GM19452 (cell line): ENCODE measurements around the gene REG3A.

Source experiments
- ATAC-seq: cut with Tn5 transposase; IDR thresholded peaks from one replicate; pipeline ENCODE4 v1.9.1; 2021; ENCODE audit not compliant: unreplicated experiment

The REG3A gene

GRCh38 chr2:79159653-79160052 lies at the start of gene REG3A:
Gene REG3A, minus strand, starts transcription at chr2:79159753. Its CDS starts 348 bp downstream, at chr2:79159405.
- ATAC-seq, result no peak

- ATAC-seq, result no peak
Measured at GRCh38 chr2:79200762-79201161, 41.2 kb upstream of the REG3A start.

DNA sequence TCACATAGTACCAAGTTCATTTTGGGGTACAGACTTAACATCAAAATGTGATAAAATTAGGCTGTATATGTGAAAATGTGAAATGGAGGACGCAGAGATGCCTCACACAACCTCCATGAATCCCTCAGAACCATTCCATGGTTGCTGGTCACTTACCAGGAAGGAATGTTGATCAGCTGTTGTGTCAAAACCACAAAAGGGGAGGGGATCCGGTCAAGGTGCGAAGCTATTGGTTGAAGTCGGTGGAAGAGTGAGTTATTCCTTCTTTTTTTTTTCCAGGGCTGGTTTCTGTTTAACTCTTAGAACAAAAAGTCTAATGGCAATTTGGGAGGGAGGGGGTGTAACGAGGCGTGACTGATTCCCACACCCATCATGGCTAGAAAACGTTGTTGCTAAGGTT lies 32.3 kb upstream of the REG3A start:
- ATAC-seq, result no peak

DNA sequence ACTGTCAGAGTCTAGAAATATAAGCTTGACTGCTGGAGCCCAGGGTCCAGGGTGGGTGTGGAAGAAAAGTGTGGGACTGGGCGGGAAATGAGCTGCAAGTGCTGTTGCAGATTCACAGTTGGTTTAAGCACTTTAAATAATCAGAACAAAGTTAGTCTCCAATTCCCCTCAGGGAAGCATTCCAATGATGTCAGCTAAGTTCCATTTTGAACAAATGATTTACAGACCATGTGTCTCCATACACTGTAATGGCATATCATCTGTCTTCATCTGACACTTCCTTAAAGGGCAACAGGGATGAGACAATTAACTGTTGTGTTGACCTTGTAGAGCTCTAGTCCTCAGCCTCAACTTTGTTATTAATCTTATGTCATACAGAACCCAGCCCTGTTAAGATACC lies 31.5 kb upstream of the REG3A start:
- no peak for ATAC-seq

GRCh38 chr2:79189465-79189864 lies 29.9 kb upstream of the REG3A start:
- ATAC-seq, result no peak

- ATAC-seq, result no peak
Measured at GRCh38 chr2:79181617-79182016, 22.1 kb upstream of the REG3A start.

GRCh38 chr2:79180092-79180491 lies 20.5 kb upstream of the REG3A start:
- ATAC-seq, result no peak

DNA sequence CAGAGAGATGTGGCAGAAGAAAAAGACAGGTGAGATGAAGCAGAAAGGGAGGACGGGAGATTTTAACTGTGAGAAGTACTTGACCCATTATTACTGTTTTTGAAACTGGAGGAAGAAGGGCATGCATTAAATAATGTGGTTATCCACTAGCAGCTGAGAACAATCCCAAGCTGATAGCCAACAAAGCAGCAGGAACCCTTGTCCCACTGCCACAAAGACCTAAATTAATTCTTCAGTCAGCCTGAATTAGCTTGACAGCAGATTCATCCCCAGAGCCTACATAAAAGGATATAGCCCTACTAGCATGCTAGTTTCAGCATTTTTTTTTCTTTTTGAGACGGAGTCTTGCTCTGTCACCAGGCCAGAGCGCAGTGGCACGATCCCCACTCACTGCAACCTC lies 19.5 kb upstream of the REG3A start:
- no peak for ATAC-seq

- ATAC-seq, result no peak
Measured at GRCh38 chr2:79178076-79178674, 18.6 kb upstream of the REG3A start.

GRCh38 chr2:79171348-79171958 lies 11.9 kb upstream of the REG3A start:
- ATAC-seq, result no peak

DNA sequence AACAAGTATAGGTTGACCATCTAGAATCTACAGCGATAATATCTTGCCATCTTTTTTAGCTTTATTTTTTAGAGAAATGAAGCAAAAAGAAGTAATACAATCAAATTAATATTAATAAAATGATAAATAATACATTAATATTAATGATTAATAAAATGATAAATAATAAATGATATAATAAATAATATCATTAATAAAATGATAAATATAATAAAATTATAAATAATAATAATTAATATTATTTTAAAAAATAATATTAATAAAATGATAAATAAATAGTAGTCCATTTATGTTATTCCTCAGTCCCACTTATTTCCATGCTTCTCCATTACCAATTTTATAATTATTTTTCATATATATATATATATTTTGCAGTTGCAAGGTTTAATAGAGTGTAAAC lies 3.2 kb upstream of the REG3A start:
- no peak for ATAC-seq

DNA sequence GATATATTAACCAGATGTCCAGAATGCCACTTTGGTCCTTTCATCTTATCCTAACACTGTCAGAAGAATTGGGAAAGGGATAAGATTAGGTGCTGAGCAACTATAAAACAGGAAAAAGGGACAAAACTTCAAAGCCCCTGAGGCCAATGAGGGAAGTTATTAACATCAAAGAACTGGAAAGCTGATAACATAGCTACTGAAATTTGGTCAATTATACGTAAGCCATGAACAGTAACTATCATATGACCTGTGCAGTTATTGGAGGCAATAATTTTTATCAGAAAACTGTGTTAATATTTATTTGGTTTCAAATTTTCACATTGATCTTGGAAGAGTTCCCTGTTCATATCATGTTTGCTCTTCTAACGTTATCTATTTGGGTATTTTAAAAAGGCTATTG lies 2.6 kb upstream of the REG3A start:
- no peak for ATAC-seq

GRCh38 chr2:79159030-79159429 lies 523 bp downstream of the REG3A start:
- ATAC-seq, result no peak

DNA sequence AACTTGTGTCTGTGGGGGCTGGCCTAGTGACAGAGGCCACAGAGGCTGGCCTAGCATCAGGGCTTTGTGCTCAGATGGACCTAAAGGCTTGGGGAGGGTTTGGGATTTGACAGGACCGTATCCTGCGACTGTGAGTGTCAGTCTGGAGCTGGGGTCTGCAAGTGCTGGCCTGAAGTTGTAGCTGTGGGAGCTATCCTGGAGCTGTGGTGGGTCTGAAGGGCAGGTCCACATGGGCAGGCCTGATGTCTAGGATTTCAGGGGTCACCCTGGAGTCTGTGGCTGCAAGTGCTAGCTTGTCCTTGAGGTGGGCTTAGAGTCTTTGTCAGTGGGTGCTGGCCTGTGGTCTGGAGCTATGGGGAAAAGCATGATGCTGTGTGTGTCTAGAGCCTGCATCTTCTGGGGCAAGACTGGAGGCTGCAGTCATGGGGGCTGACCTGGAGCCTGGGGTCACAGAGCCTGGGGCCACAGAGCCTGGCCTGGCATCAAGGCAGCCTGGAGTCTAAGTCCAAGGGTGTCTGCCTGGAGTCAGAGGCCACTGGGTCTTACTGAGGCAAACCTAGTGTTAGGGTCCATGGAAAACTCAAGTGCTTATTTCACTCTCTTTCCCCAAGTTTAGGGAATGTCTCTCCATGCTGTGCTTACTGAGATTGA lies 3.6 kb downstream of the REG3A start:
- ATAC-seq, result no peak

DNA sequence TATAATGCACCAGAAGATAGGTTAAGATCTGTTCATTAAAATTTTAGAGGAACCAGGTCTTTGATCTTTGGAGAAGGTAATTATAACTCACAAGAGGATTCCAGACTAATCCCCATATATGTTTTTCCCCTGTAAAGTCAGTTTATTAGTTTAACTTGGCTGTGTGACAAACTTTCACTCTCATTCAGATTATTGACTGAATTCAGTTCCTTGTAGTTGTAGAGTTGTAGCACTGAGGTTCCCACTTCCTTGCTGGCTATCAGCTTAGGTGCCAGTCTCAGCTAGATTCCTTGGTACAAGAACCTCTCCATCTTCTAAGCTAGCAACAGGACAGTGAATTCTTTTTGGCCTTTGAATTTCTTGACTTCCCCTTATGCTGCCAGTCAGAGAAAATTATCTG lies 20.1 kb downstream of the REG3A start:
- no peak for ATAC-seq

DNA sequence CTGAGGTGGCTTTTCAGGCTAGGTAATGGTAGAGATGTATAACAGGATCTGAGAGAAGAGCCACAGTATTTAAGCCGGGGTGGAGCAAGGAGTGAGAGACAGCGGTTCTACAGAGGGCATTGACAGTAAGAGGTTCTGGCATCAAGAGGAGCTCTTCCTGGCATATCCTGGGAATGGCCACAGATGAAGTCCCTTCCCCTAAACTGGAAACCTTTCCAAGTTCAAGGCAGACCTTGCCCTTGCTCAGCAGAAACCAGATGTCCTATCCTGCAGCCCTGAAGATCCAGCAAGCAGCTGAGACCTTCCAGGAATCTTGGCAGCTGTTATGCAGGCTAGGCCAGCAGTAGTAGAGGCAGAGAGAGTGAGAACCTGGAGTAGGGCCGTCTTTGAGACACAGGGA lies 21.2 kb downstream of the REG3A start:
- ATAC-seq, result no peak

GRCh38 chr2:79131687-79132086 lies 27.9 kb downstream of the REG3A start:
- ATAC-seq, result no peak

- ATAC-seq, result no peak
Measured at GRCh38 chr2:79129804-79130203, 29.7 kb downstream of the REG3A start.

- ATAC-seq, result no peak
Measured at GRCh38 chr2:79129260-79129659, 30.3 kb downstream of the REG3A start.

- no peak for ATAC-seq
Measured at GRCh38 chr2:79128406-79128805, 31.1 kb downstream of the REG3A start.

GRCh38 chr2:79125721-79125985 lies 33.9 kb downstream of the REG3A start:
- no peak for ATAC-seq

DNA sequence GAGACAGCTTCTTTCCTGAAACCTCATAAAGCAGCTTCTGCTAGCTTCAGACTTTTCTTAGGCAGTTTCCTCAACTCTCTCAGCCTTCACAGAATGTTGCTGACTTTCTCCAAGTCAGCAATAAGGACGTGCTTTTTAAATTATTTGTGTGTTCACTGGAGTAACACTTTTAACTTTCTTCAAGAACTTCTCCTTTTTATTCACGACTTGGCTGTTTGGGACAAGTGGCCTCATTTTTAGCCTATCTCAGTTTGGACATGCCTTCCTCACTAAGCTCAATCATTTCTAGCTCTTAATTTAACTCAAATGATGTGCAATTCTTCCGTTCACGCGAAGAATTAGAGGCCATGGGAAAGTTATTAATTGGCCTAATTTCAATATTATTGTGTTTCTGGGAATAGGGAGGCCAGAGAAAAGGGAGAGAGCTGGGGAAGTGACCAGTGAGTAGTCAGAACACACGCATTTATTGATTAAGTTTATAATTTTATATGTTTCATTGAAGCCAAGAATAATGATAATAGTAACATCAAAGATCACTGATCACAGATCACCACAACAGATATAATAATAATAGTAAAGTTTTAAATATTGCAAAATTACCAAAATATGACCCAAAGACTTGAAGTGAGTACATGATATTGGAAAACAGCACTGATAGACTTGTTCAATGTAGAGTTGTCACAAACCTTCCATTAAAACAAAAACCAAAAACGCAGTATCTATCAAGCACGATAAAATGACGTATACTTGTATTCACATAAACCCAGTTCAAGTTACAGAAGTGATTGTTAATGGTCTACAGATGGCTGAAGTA lies 34.4 kb downstream of the REG3A start:
- ATAC-seq, result no peak
